PC-3 (cell line): Measurements from ENCODE around the gene CFAP54. TPM values are rescaled to one million over a fixed set of nuclear protein-coding genes. Genes with fewer than 3 reads are reported as not detected.

Experiments used
- ATAC-seq: fragments of 200-7000 bp; cut with Tn5 transposase; 2 replicates; pipeline ENCODE4 v1.9.1; 2020; ENCODE audit warnings: mild to moderate bottlenecking, moderate library complexity
- BruUV-seq: library from RNA; stranded (reverse); fragments of 400-500 nt; replicated peaks from 2 replicates; lab custom pipeline; 2021; lab: Mats Ljungman, UMichigan
- CTCF ChIA-PET: fragments of 300-600 bp; sonication (Branson Sonifier 250); formaldehyde crosslinking; loops from one replicate; lab custom pipeline; 2022; ENCODE audit warnings: antibody characterized with exemption; lab: Charles Lee
- POLR2A ChIA-PET: fragments of 300-600 bp; sonication (Branson Sonifier 250); formaldehyde crosslinking; loops from one replicate; lab custom pipeline; 2022; ENCODE audit warnings: antibody characterized with exemption; ENCODE audit not compliant: unreplicated experiment; lab: Charles Lee
- DNase-seq: peaks from one replicate; pipeline ENCODE4 v3.0.0-alpha.2; 2015
- H2AFZ ChIP-seq: fragments of 300-600 bp; sonication (generic); 2 replicates; pipeline ENCODE4 v1.6.0; 2016; ENCODE audit warnings: antibody characterized with exemption, low read length
- H3F3A ChIP-seq: fragments of 300-600 bp; sonication (generic); one replicate; pipeline ENCODE4 v1.6.0; 2017; ENCODE audit warnings: antibody characterized with exemption, low read length, control low read depth, mild to moderate bottlenecking; ENCODE audit not compliant: unreplicated experiment
- H3K27ac ChIP-seq: fragments of 300-600 bp; sonication (generic); 2 replicates; pipeline ENCODE4 v1.5.1; 2016; ENCODE audit warnings: mild to moderate bottlenecking, low read length
- H3K27me3 ChIP-seq: fragments of 300-600 bp; sonication (generic); 2 replicates; pipeline ENCODE4 v1.6.1; 2016; ENCODE audit warnings: low read length, mixed read lengths
- H3K36me3 ChIP-seq: fragments of 300-600 bp; sonication (generic); 2 replicates; pipeline ENCODE4 v1.6.1; 2016; ENCODE audit warnings: low read depth, mixed run types, low read length, mixed read lengths
- H3K4me1 ChIP-seq: fragments of 300-600 bp; sonication (generic); 2 replicates; pipeline ENCODE4 v1.5.1; 2016; ENCODE audit warnings: low read length; ENCODE audit not compliant: insufficient read depth
- H3K4me2 ChIP-seq: fragments of 300-600 bp; sonication (generic); 2 replicates; pipeline ENCODE4 v1.6.0; 2016; ENCODE audit warnings: low read length
- H3K4me3 ChIP-seq: fragments of 300-600 bp; sonication (generic); 2 replicates; pipeline ENCODE4 v1.5.1; 2016; ENCODE audit warnings: mild to moderate bottlenecking, low read length, mixed read lengths
- H3K79me2 ChIP-seq: fragments of 300-600 bp; sonication (generic); 2 replicates; pipeline ENCODE4 v1.6.1; 2017; ENCODE audit warnings: low read length, mixed read lengths
- H3K9ac ChIP-seq: fragments of 300-600 bp; sonication (generic); 2 replicates; pipeline ENCODE4 v1.6.0; 2016; ENCODE audit warnings: mild to moderate bottlenecking, low read length
- H3K9me2 ChIP-seq: fragments of 300-600 bp; sonication (generic); replicated peaks from 2 replicates; pipeline ENCODE4 v1.6.1; 2016; ENCODE audit warnings: mixed run types, low read length, mixed read lengths
- H3K9me3 ChIP-seq: fragments of 300-600 bp; sonication (generic); 2 replicates; pipeline ENCODE4 v1.6.1; 2016; ENCODE audit warnings: low read length, mixed read lengths
- H4K20me1 ChIP-seq: fragments of 300-600 bp; sonication (generic); 2 replicates; pipeline ENCODE4 v1.6.1; 2016; ENCODE audit warnings: low read length, mixed read lengths
- CTCF ChIP-seq: fragments of 300-600 bp; sonication (generic); conservative IDR thresholded peaks from 2 replicates; pipeline ENCODE4 v1.5.1; 2017; ENCODE audit warnings: antibody characterized with exemption, low read depth, mild to moderate bottlenecking, low read length
- EZH2 ChIP-seq: fragments of 300-600 bp; sonication (generic); IDR thresholded peaks from one replicate; pipeline ENCODE4 v1.6.1; 2017; ENCODE audit warnings: antibody characterized with exemption, mild to moderate bottlenecking, low read length; ENCODE audit not compliant: unreplicated experiment
- EZH2phosphoT487 ChIP-seq: fragments of 300-600 bp; sonication (generic); IDR thresholded peaks from 2 replicates; pipeline ENCODE4 v1.6.1; 2018; ENCODE audit warnings: mild to moderate bottlenecking, antibody characterized with exemption, low read length, borderline replicate concordance
- intact Hi-C: fragments of 100-400 bp; cut with micrococcal nuclease; formaldehyde crosslinking; loops from 2 replicates; pipeline ENCODE4 v1.9.0; 2023
- total RNA-seq: library from RNA; depleted of rRNA; stranded (reverse); fragments of >200 nt; gene quantifications from 2 replicates; pipeline ENCODE4 v1.2.3, GENCODE V29; 2014

Gene CFAP54
- total RNA-seq, 1 experiment from 2014 or later, result 0.77 TPM

GRCh38 chr12:96822641-96823040, 333.3 kb downstream of the CFAP54 start:
- H2AFZ ChIP-seq, result no peak overlapping the region
- no TSS peak for BruUV-seq
- H3K36me3 ChIP-seq, result no peaks in the 10 kb centered on the region
- no peak overlapping the region for H3K4me2 ChIP-seq
- POLR2A ChIA-PET, result no interaction called here
- no peak overlapping the region for H3K4me3 ChIP-seq
- H3K9ac ChIP-seq, result no peak overlapping the region
- intact Hi-C loops, result no loop called here
- DNase-seq (no peak), ATAC-seq (no peak)
- no peaks in the 10 kb centered on the region for H4K20me1 ChIP-seq
- H3K9me2 ChIP-seq, result no peaks in the 10 kb centered on the region
- no peaks in the 10 kb centered on the region for H3K27me3 ChIP-seq
- no peaks in the 10 kb centered on the region for H3K9me3 ChIP-seq
- H3K27ac ChIP-seq, result no peak overlapping the region
- no peaks in the 10 kb centered on the region for H3K79me2 ChIP-seq
- no peak for TF ChIP-seq CTCF
- no peak for TF ChIP-seq EZH2
- no peak for TF ChIP-seq EZH2phosphoT487
- CTCF ChIA-PET, result no interaction called here
- no peaks in the 10 kb centered on the region for H3F3A ChIP-seq
- H3K4me1 ChIP-seq, result no peaks in the 10 kb centered on the region

DNA sequence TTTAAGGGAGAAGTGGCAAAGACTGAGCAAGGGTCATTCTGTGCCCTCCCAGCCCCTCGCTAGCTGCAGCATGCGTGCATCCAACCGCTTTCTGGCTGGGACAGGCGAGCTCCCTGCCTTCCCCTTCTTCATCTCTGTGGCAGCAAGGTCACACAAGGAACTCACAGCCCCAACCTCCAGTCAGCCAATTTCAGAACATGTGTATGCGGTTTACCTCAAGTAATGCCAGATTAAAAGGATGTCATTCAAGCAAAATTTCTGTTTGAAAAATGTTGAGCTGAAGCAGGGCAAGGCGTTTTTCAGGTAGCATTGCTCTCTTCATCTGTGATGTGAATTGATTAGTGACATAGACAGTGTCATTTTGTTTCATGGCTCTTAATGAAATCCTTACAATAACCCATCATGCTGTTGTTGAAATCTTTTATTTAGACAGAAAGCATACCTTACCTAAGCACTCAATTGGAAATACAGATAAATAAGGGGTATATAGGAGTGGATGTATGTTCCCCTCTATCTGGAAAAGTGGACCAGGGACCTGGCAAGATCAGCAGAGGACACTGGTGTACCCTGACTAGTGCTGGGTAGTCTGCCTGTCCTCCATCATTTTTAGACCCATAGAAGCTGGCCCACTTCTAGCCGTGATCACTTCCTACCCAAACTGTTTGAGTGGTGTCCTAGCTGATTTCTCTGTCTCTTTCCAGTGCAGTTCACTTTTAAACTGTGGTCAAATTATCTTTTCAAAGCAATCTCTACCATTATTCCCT, 334.9 kb downstream of the CFAP54 start:
- H3K79me2 ChIP-seq, result no peaks in the 10 kb centered on the region
- H3K9me3 ChIP-seq, result no peaks in the 10 kb centered on the region
- BruUV-seq, result no TSS peak
- ChIA-PET CTCF (no interaction called here), POLR2A (no interaction called here)
- intact Hi-C loops, result no loop called here
- no peaks in the 10 kb centered on the region for H3F3A ChIP-seq
- TF ChIP-seq EZH2phosphoT487 (no peak), EZH2 (no peak), CTCF (no peak)
- H2AFZ ChIP-seq, result no peak overlapping the region
- no peaks in the 10 kb centered on the region for H4K20me1 ChIP-seq
- H3K9me2 ChIP-seq, result no peaks in the 10 kb centered on the region
- no peak for ATAC-seq
- H3K27ac ChIP-seq, result no peak overlapping the region
- DNase-seq, result no peak
- no peaks in the 10 kb centered on the region for H3K27me3 ChIP-seq
- H3K4me1 ChIP-seq, result no peaks in the 10 kb centered on the region
- H3K9ac ChIP-seq, result no peak overlapping the region
- no peaks in the 10 kb centered on the region for H3K36me3 ChIP-seq
- no peak overlapping the region for H3K4me3 ChIP-seq
- H3K4me2 ChIP-seq, result no peak overlapping the region

- ChIA-PET CTCF (no interaction called here), POLR2A (no interaction called here)
- no peaks in the 10 kb centered on the region for H4K20me1 ChIP-seq
- no peak overlapping the region for H3K9ac ChIP-seq
- H3K9me2 ChIP-seq, result no peaks in the 10 kb centered on the region
- H2AFZ ChIP-seq, result no peak overlapping the region
- no peak overlapping the region for H3K27ac ChIP-seq
- no peak overlapping the region for H3K4me3 ChIP-seq
- no peaks in the 10 kb centered on the region for H3K36me3 ChIP-seq
- no peaks in the 10 kb centered on the region for H3K79me2 ChIP-seq
- no peaks in the 10 kb centered on the region for H3F3A ChIP-seq
- DNase-seq, result no peak
- no peak overlapping the region for H3K4me2 ChIP-seq
- BruUV-seq, result no TSS peak
- TF ChIP-seq EZH2phosphoT487 (no peak), CTCF (no peak), EZH2 (no peak)
- no peaks in the 10 kb centered on the region for H3K9me3 ChIP-seq
- ATAC-seq, result no peak
- intact Hi-C loops, result no loop called here
- H3K4me1 ChIP-seq, result no peaks in the 10 kb centered on the region
- no peaks in the 10 kb centered on the region for H3K27me3 ChIP-seq
Measured at GRCh38 chr12:96824838-96825236, 335.5 kb downstream of the CFAP54 start.
